GM23338 (cell line): Measurements from ENCODE around the gene MARCKSL1.

Source experiments
- EZH2phosphoT487 ChIP-seq: fragments of 200-600 bp; sonication (generic); IDR thresholded peaks from one replicate; pipeline ENCODE4 v1.8.1; 2018; ENCODE audit warnings: antibody characterized with exemption; ENCODE audit not compliant: unreplicated experiment
- TF ChIP-seq, protein P1 (sequence below), 2 experiments: fragments of 200-600 bp in 1 of 2; sonication (generic) in 1 of 2; conservative IDR thresholded peaks; 2 replicates each; pipeline versions ENCODE4 v1.5.1 to v1.6.1; 2016 to 2017; ENCODE audit warnings: antibody characterized with exemption in 2 of 2, low read depth in 2 of 2, mild to moderate bottlenecking in 2 of 2, moderate library complexity in 1 of 2

DNA sequence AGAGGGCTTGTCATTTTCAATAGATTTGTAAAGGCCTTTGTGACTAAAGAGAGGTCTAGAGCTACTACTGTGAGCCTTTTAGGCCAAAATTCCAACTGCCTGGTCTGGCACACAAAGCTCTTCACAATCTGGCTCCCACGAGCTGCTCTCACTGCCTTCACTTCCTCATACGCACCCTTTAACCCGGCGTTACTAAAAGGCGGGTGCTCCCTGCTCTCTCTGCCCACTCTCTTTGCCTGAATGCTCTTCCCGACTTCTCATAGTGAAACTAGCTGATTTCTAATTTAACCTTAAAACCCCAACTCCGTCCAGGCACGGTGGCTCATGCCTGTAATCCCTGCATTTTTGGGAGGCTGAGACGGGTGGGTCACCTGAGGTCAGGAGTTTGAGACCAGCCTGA lies 44.0 kb upstream of the MARCKSL1 start:
- TF ChIP-seq, protein P1, sequence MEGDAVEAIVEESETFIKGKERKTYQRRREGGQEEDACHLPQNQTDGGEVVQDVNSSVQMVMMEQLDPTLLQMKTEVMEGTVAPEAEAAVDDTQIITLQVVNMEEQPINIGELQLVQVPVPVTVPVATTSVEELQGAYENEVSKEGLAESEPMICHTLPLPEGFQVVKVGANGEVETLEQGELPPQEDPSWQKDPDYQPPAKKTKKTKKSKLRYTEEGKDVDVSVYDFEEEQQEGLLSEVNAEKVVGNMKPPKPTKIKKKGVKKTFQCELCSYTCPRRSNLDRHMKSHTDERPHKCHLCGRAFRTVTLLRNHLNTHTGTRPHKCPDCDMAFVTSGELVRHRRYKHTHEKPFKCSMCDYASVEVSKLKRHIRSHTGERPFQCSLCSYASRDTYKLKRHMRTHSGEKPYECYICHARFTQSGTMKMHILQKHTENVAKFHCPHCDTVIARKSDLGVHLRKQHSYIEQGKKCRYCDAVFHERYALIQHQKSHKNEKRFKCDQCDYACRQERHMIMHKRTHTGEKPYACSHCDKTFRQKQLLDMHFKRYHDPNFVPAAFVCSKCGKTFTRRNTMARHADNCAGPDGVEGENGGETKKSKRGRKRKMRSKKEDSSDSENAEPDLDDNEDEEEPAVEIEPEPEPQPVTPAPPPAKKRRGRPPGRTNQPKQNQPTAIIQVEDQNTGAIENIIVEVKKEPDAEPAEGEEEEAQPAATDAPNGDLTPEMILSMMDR (conservative IDR thresholded peaks at IDR 0.05; ENCODE audit: low read depth in 2 of 2), result no peak
- no peak for TF ChIP-seq EZH2phosphoT487
